Measurements from ENCODE around the gene SLN.

DNA sequence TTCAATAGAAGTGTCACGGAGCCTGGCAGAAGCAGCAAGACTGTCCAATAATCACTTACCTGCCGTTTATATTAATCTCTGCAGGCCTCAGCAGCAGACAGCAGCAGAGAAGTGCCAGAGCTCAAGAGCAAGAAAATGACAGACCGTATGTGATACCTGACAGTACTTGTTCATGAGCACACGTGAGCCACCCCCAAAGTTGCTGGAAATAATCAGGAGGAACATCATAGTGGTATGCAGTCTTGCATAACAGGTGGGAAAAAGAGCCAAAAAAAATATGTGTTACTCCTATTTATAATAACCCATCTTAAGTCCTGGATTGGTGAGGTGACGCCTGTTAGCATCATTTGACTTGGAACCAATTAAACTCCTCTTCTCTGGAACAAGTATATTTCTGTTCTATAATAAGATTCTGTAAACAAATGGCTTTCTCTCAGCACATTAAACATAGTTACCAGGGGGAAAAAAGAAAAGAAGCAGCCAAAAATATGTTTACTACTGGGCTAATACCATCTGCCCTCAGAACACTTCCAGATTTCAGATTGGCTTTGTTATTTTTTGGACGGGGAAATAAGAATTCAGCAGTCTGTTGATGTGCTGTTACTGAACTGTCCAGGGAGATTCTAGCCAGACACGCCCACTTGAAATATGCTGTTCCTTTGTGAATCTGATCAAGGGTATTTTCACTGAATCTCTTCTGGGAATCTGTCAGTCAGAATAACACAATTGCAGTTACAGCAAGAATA lies 7.9 kb upstream of the SLN start:
- TF ChIP-seq CTCF (conservative IDR thresholded peaks at IDR 0.05; ENCODE audit: low read depth, low read length) (no peak), EZH2 (IDR thresholded peaks at IDR 0.05; ENCODE audit: low read length, unreplicated experiment) (no peak), EZH2phosphoT487 (IDR thresholded peaks at IDR 0.05; ENCODE audit: borderline replicate concordance, low read length) (no peak)
